ENCODE data around the gene BAIAP2L1.
"Not testable (repeated sequence)": the region's sequence is repeated elsewhere in the genome, so short reads cannot be mapped to it uniquely, and the experiment has no call there.

BAIAP2L1 gene

DNA sequence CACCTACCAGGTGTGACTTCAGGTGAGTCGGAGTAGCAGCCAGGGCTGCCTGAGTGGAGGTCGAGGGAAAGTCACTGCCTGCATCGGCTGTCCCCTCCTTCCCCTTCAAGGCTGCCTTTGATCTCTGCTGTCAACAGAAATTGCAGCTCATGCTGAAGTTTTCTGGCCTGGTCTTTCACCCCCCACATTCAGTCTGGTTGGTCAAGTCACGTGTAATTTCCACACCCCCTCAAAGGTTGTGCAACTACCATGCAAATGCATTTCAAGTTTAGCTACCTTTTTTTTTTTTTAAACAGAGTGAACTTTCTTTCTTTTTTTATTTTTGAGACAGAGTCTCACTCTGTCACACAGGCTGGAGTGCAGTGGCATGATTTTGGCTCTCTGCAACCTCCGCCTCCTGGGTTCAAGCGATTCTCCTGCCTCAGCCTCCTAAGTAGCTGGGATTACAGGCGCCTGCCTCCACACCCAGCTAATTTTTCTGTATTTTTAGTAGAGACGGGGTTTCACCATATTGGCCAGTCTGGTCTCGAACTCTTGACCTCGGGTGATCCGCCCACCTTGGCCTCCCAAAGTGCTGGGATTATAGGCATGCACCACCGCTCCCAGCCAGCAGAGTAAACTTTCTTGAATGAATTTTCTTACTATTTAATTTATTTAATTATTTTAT is 16.8 kb upstream of the BAIAP2L1 start:
- not testable (repeated sequence) for H3K14ac ChIP-seq (ENCODE audit: low read length); H2BK120ac ChIP-seq (ENCODE audit: low read depth, low read length); H2BK15ac ChIP-seq (ENCODE audit: low read length); H2BK12ac ChIP-seq (ENCODE audit: low read length); DNase-seq (ENCODE audit: low spot score); H3K27me3 ChIP-seq (ENCODE audit: control insufficient read depth in 3 of 3, insufficient read depth in 3 of 3, low read depth in 1 of 3, low read length in 3 of 3); H2BK5ac ChIP-seq (ENCODE audit: low read length); H3K18ac ChIP-seq (ENCODE audit: low read length); H3K27ac ChIP-seq (replicated peaks; ENCODE audit: low read length); H3K4ac ChIP-seq (ENCODE audit: low read length); H2AFZ ChIP-seq (ENCODE audit: low read length); H3K79me1 ChIP-seq (ENCODE audit: low read depth, low read length); H3K4me1 ChIP-seq (ENCODE audit: control insufficient read depth in 2 of 2, insufficient read depth in 1 of 2, low read depth in 1 of 2, low read length in 2 of 2); H3K9ac ChIP-seq (ENCODE audit: low read depth, low read length, poor library complexity); H3K36me3 ChIP-seq (replicated peaks in 1 of 2; ENCODE audit: control insufficient read depth in 2 of 2, insufficient read depth in 2 of 2, low read length in 2 of 2); H3K9me3 ChIP-seq (replicated peaks in 1 of 2; ENCODE audit: control insufficient read depth in 2 of 2, insufficient read depth in 1 of 2, low read depth in 1 of 2, low read length in 2 of 2); H3K23ac ChIP-seq (ENCODE audit: low read depth, low read length, poor library complexity); H4K8ac ChIP-seq (ENCODE audit: low read depth, low read length); H2AK5ac ChIP-seq (ENCODE audit: low read depth, low read length); H4K91ac ChIP-seq (ENCODE audit: low read depth, low read length, poor library complexity); H3K4me2 ChIP-seq (ENCODE audit: insufficient read depth, low read length, poor library complexity, severe bottlenecking)
- no CpG with 5 or more reads among the region's 12 CpGs for WGBS, 2 donors (ENCODE audit: extremely low coverage in 2 of 2, insufficient read length in 2 of 2, insufficient replicate concordance in 1 of 2)
- peak overlapping the region in 1 of 2 donors; percentile 32 for H3K4me3 ChIP-seq (ENCODE audit: low read length in 2 of 2)

DNA sequence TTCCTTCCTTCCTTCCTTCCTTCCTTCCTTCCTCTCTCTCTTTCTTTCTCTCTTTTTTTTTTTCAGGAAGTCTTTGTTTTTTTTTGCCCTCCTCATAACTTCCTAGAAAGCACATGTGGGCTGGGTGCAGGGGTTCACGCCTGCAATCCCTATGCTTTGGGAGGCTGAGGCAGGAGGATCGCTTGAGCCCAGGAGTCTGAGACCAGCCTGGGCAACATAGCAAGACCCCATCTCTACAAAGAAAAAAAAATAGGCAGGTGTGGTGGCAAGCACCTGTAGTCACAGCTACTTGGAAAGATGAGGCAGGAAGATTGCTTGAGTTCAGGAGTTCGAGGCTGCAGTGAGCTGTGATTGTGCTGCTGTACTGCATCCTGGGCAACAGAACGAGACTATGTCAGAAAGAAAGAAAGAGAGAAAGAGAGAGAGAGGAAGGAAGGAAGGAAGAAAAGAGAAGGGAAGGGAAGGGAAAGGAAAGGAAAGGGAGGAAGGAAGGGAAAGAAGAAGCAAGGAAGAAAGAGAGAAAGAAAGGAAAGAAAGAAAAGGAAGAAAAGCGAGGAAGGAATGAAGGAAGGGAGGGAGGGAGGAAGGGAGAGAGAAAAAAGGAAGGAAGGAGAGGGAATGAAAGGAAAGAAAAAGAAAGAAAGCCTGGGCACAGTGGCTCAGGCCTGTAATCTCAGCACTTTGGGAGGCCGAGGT is 13.5 kb upstream of the BAIAP2L1 start:
- DNase-seq (ENCODE audit: low spot score): no peak
- Histone ChIP-seq H3K27ac (replicated peaks; ENCODE audit: low read length) (no peak overlapping the region), H3K9me3 (replicated peaks in 1 of 2; ENCODE audit: control insufficient read depth in 2 of 2, insufficient read depth in 1 of 2, low read depth in 1 of 2, low read length in 2 of 2) (no peaks in the 10 kb centered on the region), H4K8ac (ENCODE audit: low read depth, low read length) (no peak overlapping the region), H3K14ac (ENCODE audit: low read length) (no peak overlapping the region), H2AK5ac (ENCODE audit: low read depth, low read length) (no peak overlapping the region), H3K4me2 (ENCODE audit: insufficient read depth, low read length, poor library complexity, severe bottlenecking) (no peak overlapping the region), H2BK12ac (ENCODE audit: low read length) (no peak overlapping the region), H2AFZ (ENCODE audit: low read length) (no peak overlapping the region), H3K23ac (ENCODE audit: low read depth, low read length, poor library complexity) (no peak overlapping the region), H3K18ac (ENCODE audit: low read length) (no peak overlapping the region), H3K27me3 (ENCODE audit: control insufficient read depth in 3 of 3, insufficient read depth in 3 of 3, low read depth in 1 of 3, low read length in 3 of 3) (peaks cover 0 to 2% (median 0%) of the 10 kb centered on the region in 3 experiments), H2BK15ac (ENCODE audit: low read length) (no peak overlapping the region), H2BK5ac (ENCODE audit: low read length) (no peak overlapping the region), H3K4me1 (ENCODE audit: control insufficient read depth in 2 of 2, insufficient read depth in 1 of 2, low read depth in 1 of 2, low read length in 2 of 2) (no peaks in the 10 kb centered on the region), H3K36me3 (replicated peaks in 1 of 2; ENCODE audit: control insufficient read depth in 2 of 2, insufficient read depth in 2 of 2, low read length in 2 of 2) (no peaks in the 10 kb centered on the region), H4K91ac (ENCODE audit: low read depth, low read length, poor library complexity) (no peak overlapping the region), H2BK120ac (ENCODE audit: low read depth, low read length) (no peak overlapping the region), H3K4ac (ENCODE audit: low read length) (no peak overlapping the region), H3K4me3 (ENCODE audit: low read length in 2 of 2) (no peak overlapping the region), H3K9ac (ENCODE audit: low read depth, low read length, poor library complexity) (no peak overlapping the region), H3K79me1 (ENCODE audit: low read depth, low read length) (no peaks in the 10 kb centered on the region)
- WGBS, 2 donors (ENCODE audit: extremely low coverage in 2 of 2, insufficient read length in 2 of 2, insufficient replicate concordance in 1 of 2): no CpG with 5 or more reads among the region's 6 CpGs

DNA sequence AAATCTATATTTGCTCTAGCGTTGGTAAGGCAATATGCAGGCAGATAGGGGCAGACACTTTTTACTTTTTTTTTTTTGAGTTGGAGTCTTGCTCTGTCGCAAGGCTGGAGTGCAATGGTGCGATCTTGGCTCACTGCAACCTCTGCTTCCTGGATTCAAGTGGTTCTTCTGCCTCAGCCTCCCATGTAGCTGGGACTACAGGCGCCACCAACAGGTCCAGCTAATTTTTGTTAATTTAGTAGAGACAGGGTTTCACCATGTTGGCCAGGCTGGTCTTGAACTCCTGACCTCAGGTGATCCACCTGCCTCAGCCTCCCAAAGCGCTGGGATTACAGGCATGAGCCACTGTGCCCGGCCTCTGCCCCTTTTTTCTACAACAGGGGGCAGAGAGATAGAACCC is 12.8 kb upstream of the BAIAP2L1 start:
- H3K9ac ChIP-seq (ENCODE audit: low read depth, low read length, poor library complexity); H3K4ac ChIP-seq (ENCODE audit: low read length); H3K27ac ChIP-seq (replicated peaks; ENCODE audit: low read length); H3K79me1 ChIP-seq (ENCODE audit: low read depth, low read length); H3K36me3 ChIP-seq (replicated peaks in 1 of 2; ENCODE audit: control insufficient read depth in 2 of 2, insufficient read depth in 2 of 2, low read length in 2 of 2); H2AK5ac ChIP-seq (ENCODE audit: low read depth, low read length); H3K18ac ChIP-seq (ENCODE audit: low read length); DNase-seq (ENCODE audit: low spot score); H4K8ac ChIP-seq (ENCODE audit: low read depth, low read length); H2BK5ac ChIP-seq (ENCODE audit: low read length); H3K4me1 ChIP-seq (ENCODE audit: control insufficient read depth in 2 of 2, insufficient read depth in 1 of 2, low read depth in 1 of 2, low read length in 2 of 2); H3K4me3 ChIP-seq (ENCODE audit: low read length in 2 of 2); H3K23ac ChIP-seq (ENCODE audit: low read depth, low read length, poor library complexity); H4K91ac ChIP-seq (ENCODE audit: low read depth, low read length, poor library complexity); H2BK120ac ChIP-seq (ENCODE audit: low read depth, low read length); H2BK15ac ChIP-seq (ENCODE audit: low read length); H3K27me3 ChIP-seq (ENCODE audit: control insufficient read depth in 3 of 3, insufficient read depth in 3 of 3, low read depth in 1 of 3, low read length in 3 of 3); H2AFZ ChIP-seq (ENCODE audit: low read length); H3K14ac ChIP-seq (ENCODE audit: low read length); H2BK12ac ChIP-seq (ENCODE audit: low read length); H3K9me3 ChIP-seq (replicated peaks in 1 of 2; ENCODE audit: control insufficient read depth in 2 of 2, insufficient read depth in 1 of 2, low read depth in 1 of 2, low read length in 2 of 2); H3K4me2 ChIP-seq (ENCODE audit: insufficient read depth, low read length, poor library complexity, severe bottlenecking): not testable (repeated sequence)
- no CpG with 5 or more reads among the region's 6 CpGs for WGBS, 2 donors (ENCODE audit: extremely low coverage in 2 of 2, insufficient read length in 2 of 2, insufficient replicate concordance in 1 of 2)

DNA sequence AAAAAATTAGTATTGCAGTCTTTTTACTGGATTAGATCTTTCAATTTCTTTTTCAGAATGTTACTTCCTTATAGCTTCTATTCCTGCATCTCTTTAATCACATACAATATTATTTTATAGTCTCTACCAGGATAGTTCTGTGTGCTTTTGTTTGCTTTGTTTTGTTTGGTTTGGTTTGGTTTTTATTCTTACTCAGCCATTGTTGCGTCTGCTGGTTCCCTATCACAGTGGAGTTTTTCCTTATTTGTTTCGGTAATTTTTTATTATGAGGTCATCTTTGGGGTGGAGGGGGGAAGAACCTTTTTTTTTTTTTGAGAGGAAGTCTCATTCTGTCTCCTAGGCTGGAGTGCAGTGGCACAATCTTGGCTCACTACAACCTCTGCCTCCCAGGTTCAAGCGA is 9.0 kb upstream of the BAIAP2L1 start:
- H2BK15ac ChIP-seq (ENCODE audit: low read length): no peak overlapping the region
- no peak overlapping the region for H3K4me2 ChIP-seq (ENCODE audit: insufficient read depth, low read length, poor library complexity, severe bottlenecking)
- no peak overlapping the region for H2BK12ac ChIP-seq (ENCODE audit: low read length)
- no peak overlapping the region for H4K91ac ChIP-seq (ENCODE audit: low read depth, low read length, poor library complexity)
- no peak overlapping the region for H3K14ac ChIP-seq (ENCODE audit: low read length)
- no peak overlapping the region for H2AK5ac ChIP-seq (ENCODE audit: low read depth, low read length)
- H3K4me1 ChIP-seq (ENCODE audit: control insufficient read depth in 2 of 2, insufficient read depth in 1 of 2, low read depth in 1 of 2, low read length in 2 of 2): no peaks in the 10 kb centered on the region
- H3K18ac ChIP-seq (ENCODE audit: low read length): no peak overlapping the region
- H3K79me1 ChIP-seq (ENCODE audit: low read depth, low read length): no peaks in the 10 kb centered on the region
- H3K9ac ChIP-seq (ENCODE audit: low read depth, low read length, poor library complexity): no peak overlapping the region
- no peak overlapping the region for H4K8ac ChIP-seq (ENCODE audit: low read depth, low read length)
- no peaks in the 10 kb centered on the region for H3K9me3 ChIP-seq (replicated peaks in 1 of 2; ENCODE audit: control insufficient read depth in 2 of 2, insufficient read depth in 1 of 2, low read depth in 1 of 2, low read length in 2 of 2)
- H3K4ac ChIP-seq (ENCODE audit: low read length): no peak overlapping the region
- H3K36me3 ChIP-seq (replicated peaks in 1 of 2; ENCODE audit: control insufficient read depth in 2 of 2, insufficient read depth in 2 of 2, low read length in 2 of 2): no peaks in the 10 kb centered on the region
- no peak overlapping the region for H2BK5ac ChIP-seq (ENCODE audit: low read length)
- DNase-seq (ENCODE audit: low spot score): no peak
- peaks cover 0 to 2% (median 0%) of the 10 kb centered on the region in 3 experiments for H3K27me3 ChIP-seq (ENCODE audit: control insufficient read depth in 3 of 3, insufficient read depth in 3 of 3, low read depth in 1 of 3, low read length in 3 of 3)
- no peak overlapping the region for H3K23ac ChIP-seq (ENCODE audit: low read depth, low read length, poor library complexity)
- no CpG with 5 or more reads among the region's 3 CpGs for WGBS, 2 donors (ENCODE audit: extremely low coverage in 2 of 2, insufficient read length in 2 of 2, insufficient replicate concordance in 1 of 2)
- no peak overlapping the region for H2BK120ac ChIP-seq (ENCODE audit: low read depth, low read length)
- H3K4me3 ChIP-seq (ENCODE audit: low read length in 2 of 2): no peak overlapping the region
- no peak overlapping the region for H2AFZ ChIP-seq (ENCODE audit: low read length)
- H3K27ac ChIP-seq (replicated peaks; ENCODE audit: low read length): no peak overlapping the region
